Hypothalamus (tissue), 51 donors: ENCODE results near the gene STK38.

Experiments used
- DNase-seq, 51 donors: peaks; one replicate each; lab custom pipeline; 2025; lab: John Stamatoyannopoulos, UW

STK38 gene

GRCh38 chr6:36566418-36566905, 19.2 kb upstream of the STK38 start:
- no peak for DNase-seq

DNA sequence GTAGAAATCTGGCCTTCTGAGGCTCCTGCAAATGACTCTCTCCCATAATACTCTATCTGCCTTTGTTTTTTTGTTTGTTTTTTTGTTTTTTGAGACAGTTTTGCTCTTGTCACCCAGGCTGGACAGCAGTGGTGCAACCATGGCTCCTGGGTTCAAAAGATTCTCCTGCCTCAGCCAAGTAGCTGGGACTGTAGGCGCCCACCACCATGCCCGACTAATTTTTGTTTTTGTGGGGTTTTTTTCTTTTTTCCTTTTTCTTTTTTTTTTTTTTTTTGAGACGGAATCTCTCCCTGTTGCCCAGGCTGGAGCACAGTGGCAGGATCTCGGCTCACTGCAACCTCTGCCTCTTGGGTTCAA, 16.6 kb upstream of the STK38 start:
- DNase-seq: no peak

- no peak for DNase-seq
Measured at GRCh38 chr6:36563237-36563927, 16.1 kb upstream of the STK38 start.

- no peak for DNase-seq
Measured at GRCh38 chr6:36560822-36561221, 13.5 kb upstream of the STK38 start.

DNA sequence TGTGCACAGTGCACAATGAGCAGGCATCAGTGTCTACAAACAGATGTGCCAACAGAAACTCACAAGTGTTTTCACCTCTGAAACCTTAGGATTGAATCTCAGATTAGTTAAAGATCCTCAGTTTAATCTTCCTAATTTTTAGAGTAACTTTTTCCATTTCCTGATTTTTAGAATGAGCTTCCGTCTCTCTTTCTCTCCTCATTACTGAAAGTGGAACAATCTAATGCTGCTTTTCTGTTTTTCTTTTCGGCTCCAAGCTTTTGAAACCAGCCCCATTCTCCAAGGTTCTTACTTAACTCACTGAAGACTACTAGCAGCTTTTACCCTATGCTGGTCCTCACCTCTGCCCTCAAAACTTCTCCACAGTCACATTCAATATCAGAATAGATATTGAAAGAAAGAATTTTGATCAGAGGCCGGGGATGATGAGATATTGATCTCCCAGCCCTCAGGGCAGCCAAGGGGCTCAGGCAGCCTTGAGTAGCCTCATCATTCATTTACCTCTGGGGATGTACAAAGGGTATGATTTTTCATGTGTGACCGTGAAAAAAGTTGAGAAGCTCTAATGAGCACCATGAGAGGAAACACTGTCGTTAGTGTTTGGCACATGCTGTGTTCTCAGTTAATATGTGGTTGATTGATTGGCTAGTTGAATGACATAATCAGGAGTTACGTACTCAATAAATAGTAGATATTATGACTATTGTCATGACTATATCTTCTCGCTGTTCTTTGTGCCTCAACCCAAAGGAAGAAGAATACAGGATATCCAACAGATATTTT, 11.9 kb upstream of the STK38 start:
- no peak for DNase-seq

- DNase-seq: no peak
Measured at GRCh38 chr6:36556281-36556680, 9.0 kb upstream of the STK38 start.

- no peak for DNase-seq
Measured at GRCh38 chr6:36555750-36556252, 8.5 kb upstream of the STK38 start.

- DNase-seq: no peak
Measured at GRCh38 chr6:36550473-36551000, 3.3 kb upstream of the STK38 start.

DNA sequence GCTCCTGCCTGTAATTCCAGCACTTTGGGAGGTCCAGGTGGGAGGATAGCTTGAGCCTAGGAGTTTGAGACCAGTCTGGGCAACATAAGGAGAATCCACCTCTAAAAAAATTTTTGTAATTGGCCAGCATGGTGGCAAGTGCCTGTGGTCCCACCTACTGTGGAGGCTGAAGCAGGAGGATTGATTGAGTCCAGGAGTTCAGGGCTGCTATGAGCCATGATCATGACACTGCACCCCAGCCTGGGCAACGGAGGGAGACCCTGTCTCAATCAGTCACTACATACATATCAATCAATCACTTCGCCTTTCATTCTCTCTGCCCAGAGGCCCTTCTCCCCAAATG, 1.1 kb upstream of the STK38 start:
- no peak for DNase-seq

DNA sequence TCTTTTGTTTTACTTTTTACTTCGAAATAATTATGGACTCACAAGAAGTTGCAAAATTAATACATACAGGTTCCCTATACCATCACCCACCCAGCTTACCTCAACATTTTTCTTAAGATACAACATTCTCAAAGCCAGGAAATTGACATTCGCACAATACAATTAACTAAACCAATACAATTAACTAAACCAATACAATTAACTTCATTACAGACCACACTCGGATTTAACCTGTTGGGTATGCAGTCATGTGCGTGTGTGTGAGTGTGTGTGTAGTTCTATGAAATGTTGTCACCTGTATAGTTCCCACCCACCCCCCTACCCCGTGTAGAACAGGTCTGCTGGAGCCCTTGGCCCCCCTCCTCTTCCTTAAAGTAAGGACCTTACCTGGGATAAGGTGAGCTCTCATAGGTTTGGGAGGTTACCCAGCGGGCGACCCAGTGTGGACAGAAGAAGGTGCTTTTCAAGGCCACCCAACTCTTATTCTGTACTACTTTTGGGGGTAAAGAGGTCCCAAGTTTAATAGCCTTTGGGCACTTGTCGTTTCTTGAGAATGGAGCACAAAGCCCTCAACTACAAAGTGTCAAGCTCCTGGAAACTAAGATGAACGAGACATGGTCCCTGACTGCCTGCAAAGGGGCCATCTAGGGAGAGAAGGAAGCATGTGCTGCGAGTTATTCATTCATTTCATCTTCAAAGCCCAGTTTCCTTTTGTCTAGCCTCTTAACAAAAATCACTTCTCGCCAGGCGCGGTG, 544 bp upstream of the STK38 start:
- no peak for DNase-seq

GRCh38 chr6:36546308-36546919, 865 bp downstream of the STK38 start:
- DNase-seq: peak in 15 of 51 donors; percentile 2 to 71 (median 24)

DNA sequence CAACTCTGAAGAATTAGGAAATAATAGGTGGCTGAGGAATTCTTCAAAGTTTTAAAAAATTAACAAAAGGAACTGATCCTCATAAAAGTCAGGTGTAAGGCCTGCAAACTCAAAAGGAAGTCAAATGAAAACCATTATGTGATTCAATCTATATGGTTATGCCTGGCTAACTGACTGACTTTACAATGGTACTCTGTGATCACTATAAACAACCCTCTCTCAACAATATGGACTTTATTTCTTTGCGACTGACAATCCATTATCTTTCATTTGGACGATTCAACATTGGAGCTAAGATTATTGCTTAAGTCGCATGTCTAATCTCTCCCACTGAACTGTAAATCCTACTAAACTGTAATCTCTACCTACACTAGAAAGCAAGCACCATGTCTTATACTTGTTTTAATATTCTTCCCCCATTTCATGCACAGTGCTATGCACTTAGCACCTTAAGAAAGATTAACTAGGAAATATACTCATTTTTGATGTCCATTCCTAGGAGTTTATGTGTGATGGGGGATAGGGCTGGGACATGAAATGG, 1.4 kb downstream of the STK38 start:
- DNase-seq: no peak

DNA sequence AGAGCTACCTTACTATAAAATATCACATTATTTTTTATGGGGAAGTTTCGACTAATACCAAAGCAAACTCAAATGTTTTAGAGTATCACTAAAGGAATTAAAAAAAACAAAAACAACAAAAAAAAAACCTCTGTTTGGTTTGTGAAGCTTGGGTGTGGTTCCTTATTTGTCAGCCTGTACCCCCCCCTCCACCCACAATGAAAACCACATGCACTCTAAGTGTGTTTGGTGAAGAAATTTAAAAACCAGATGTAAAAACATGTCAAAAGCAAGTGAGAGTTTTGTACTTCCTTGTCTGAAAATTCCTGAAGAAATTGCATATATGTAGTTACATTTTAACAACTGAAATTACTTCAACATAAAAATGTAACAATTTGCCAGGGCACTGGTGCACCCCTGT, 3.1 kb downstream of the STK38 start:
- no peak for DNase-seq

- DNase-seq: no peak
Measured at GRCh38 chr6:36542041-36542440, 5.2 kb downstream of the STK38 start.

DNA sequence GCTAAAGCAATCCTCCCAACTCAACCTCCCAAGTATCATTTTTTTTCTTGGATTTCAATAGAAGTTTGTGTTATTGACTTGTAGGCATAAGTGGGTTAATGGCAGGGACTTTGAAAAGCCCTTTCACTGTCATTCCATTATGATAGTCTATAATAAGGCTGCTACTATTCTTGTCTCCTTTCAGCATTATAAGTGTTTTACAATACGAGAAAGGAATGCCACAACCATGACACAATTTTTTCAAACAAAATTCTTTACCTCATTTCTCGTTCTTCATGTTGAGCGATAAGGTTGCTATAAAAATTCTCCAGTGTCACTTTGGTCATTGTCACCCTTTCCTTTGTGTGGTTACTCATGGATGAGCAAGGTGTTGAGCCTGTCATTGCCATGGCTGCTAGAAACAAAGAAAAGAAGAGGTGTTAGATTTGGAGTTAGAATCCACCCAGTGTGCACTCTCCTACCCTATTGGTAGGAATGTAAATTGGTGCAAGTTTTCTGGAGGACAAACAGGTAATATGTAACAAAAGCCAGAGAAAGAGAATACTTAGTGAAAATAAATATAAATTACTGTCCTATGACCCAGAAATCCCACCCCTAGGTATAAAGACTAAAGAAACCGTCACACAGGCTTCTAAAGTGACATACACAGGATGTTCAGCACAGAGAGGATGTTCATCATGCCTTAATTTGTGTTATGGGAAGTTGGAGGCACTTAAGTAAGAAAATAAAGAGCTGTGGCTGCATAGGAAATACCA, 7.3 kb downstream of the STK38 start:
- no peak for DNase-seq

- DNase-seq: no peak
Measured at GRCh38 chr6:36536873-36537547, 10.3 kb downstream of the STK38 start.

DNA sequence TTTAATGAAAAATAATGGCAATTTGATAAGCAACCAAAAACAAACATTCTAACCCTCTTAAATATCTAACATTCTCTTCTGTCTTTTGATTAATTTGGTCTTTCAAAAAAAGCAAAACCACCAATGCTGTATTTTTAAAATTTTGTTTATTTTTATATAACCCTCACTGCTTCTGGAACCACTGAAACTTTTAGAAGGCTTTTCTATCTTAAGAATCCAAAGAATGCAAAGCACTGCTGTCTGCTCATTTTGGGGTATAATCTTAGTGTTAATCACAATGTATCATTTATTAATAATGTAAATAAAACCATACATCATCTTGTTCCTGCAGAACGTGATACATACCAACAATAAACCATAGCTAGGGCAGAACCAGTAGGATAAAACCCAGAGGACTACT, 14.0 kb downstream of the STK38 start:
- no peak for DNase-seq

GRCh38 chr6:36526066-36526465, 21.2 kb downstream of the STK38 start:
- DNase-seq: no peak

- DNase-seq: no peak
Measured at GRCh38 chr6:36525346-36525745, 21.9 kb downstream of the STK38 start.
